Measurements from ENCODE around the gene PNPLA7. TPM values are rescaled to one million over a fixed set of nuclear protein-coding genes. Genes with fewer than 3 reads are reported as not detected.

PNPLA7 gene
- total RNA-seq, 2 experiments from 2014 or later = 1.5 to 10.2 TPM

DNA sequence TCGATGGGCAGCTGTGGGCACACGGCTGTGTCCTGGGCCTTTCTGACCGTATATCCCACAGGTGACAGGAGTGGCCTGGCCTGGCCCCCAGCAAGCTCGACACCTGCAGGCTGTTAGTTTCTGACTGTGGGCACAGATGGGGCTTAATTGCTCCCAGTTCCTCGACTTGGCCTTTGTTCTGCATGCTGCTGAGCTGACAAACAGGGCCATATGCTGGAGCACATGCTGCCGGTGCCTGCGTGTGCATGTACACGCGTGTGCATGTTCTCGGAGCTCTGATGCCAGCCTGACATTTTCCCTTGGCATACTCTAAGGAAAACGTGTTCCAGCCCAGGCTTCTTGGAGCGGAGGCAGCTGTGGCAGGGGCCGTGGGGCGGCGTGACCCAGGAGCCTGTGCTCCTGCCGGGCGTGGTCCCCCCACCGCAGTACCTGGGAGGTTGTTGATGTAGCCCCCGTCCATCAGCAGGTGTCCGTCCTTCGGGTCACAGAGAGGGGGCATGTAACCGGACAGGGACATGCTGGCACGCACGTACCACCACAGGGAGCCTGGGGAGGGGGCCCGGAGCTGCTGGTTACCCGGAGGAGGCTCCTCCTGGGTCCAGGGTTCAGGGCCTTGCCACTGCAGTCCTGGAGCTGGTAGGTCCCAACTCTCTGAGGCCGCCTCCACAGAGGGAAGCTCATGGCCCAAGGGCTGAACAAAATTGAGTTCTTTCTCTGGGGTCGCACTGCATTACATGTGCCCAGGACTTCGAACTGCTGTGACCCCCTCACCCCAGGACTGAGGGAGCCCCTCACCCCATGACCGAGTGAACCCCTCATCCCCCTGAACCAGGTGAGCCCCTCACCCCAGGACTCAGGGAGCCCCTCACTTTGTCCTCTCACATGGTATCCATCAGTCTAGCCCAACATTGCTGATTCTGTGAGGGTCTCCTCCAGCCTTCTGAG, 86.9 kb downstream of the PNPLA7 start:
- Histone ChIP-seq H2AFZ (ENCODE audit: low read length) (no peak overlapping the region), H3K79me2 (ENCODE audit: insufficient read depth, low read depth, low read length) (no peaks in the 10 kb centered on the region), H3K4me1 (ENCODE audit: insufficient read depth, low read length, poor library complexity, severe bottlenecking) (peaks cover 31% of the 10 kb centered on the region), H3K4me3 (ENCODE audit: low read depth, low read length, poor library complexity, severe bottlenecking) (no peak overlapping the region), H3K36me3 (ENCODE audit: insufficient read depth, low read length) (no peaks in the 10 kb centered on the region), H3K4me2 (ENCODE audit: low read length) (no peak overlapping the region), H3K9me2 (ENCODE audit: insufficient read depth, low read length) (no peaks in the 10 kb centered on the region), H3K9me3 (ENCODE audit: low read length) (no peaks in the 10 kb centered on the region), H4K20me1 (ENCODE audit: insufficient read depth, low read length) (no peaks in the 10 kb centered on the region), H3K27ac (ENCODE audit: low read depth, low read length, poor library complexity, severe bottlenecking) (no peak overlapping the region)
- intact Hi-C loops (cut with micrococcal nuclease; ENCODE audit: unreplicated experiment) = no loop called here
- CTCF ChIA-PET (ENCODE audit: unreplicated experiment) = no interaction called here
- BruUV-seq (replicated peaks) = no TSS peak
- TF ChIP-seq EZH2phosphoT487 (IDR thresholded peaks at IDR 0.05; ENCODE audit: borderline replicate concordance, low read depth, low read length) (no peak), CTCF (conservative IDR thresholded peaks at IDR 0.05; ENCODE audit: low read length) (no peak)
- POLR2A ChIA-PET = interaction anchor here (1.2 kb wide), 1 partner anchor 41 kb away, joined by 3 read pairs; no protein-coding TSS in a partner anchor
- no peak for DNase-seq (ENCODE audit: low spot score)

DNA sequence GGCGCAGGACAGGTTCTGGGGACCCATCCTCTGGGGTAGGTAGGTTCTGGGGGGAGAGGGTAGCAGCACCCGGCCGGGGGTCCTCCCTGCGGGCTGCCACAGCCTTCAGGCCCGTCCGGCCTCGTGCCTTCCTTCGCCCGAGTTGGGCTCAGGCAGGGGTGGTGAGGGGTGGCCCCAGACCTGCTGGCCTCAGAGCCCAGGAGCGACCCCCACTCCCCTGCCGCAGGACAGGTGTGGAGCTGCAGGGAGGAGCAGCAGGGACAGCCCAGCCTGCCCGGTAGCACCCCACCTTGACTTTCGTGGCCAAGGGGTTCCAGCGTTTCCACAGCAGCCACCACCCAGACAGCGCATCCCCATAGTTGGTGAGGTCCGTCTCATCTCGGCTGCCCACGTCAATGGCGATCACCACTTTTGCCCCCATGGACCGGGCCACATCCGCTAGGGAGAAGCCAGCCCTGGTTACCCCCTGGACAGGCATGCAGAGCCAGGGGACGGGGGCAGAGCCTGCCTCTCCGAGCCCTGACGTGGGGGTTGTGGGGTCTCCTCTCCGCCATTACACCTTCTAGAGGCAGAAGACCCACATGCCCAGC, 87.7 kb downstream of the PNPLA7 start:
- Histone ChIP-seq H4K20me1 (ENCODE audit: insufficient read depth, low read length) (no peaks in the 10 kb centered on the region), H3K9me2 (ENCODE audit: insufficient read depth, low read length) (no peaks in the 10 kb centered on the region), H3K36me3 (ENCODE audit: insufficient read depth, low read length) (no peaks in the 10 kb centered on the region), H3K4me1 (ENCODE audit: insufficient read depth, low read length, poor library complexity, severe bottlenecking) (peaks cover 34% of the 10 kb centered on the region), H3K79me2 (ENCODE audit: insufficient read depth, low read depth, low read length) (no peaks in the 10 kb centered on the region), H3K27ac (ENCODE audit: low read depth, low read length, poor library complexity, severe bottlenecking) (peak overlapping the region; percentile 54), H3K9me3 (ENCODE audit: low read length) (no peaks in the 10 kb centered on the region), H3K4me2 (ENCODE audit: low read length) (peak overlapping the region; percentile 53), H2AFZ (ENCODE audit: low read length) (peak overlapping the region; percentile 40; the same call in 1 of the 2 replicates), H3K4me3 (ENCODE audit: low read depth, low read length, poor library complexity, severe bottlenecking) (peak overlapping the region; percentile 42)
- ChIA-PET POLR2A (interaction anchor here (1.2 kb wide), 1 partner anchor 40 kb away, joined by 3 read pairs; no protein-coding TSS in a partner anchor), CTCF (ENCODE audit: unreplicated experiment) (no interaction called here)
- no TSS peak for BruUV-seq (replicated peaks)
- DNase-seq (ENCODE audit: low spot score) = no peak
- intact Hi-C loops (cut with micrococcal nuclease; ENCODE audit: unreplicated experiment) = no loop called here
- no peak for TF ChIP-seq EZH2phosphoT487 (IDR thresholded peaks at IDR 0.05; ENCODE audit: borderline replicate concordance, low read depth, low read length)
- no peak for TF ChIP-seq CTCF (conservative IDR thresholded peaks at IDR 0.05; ENCODE audit: low read length)
